ENCODE data around the gene PSMC1.

The PSMC1 gene

GRCh38 chr14:90266441-90267154 lies 10.2 kb downstream of the PSMC1 start:
- CTCF ChIA-PET, result interaction anchor here (0.9 to 1.1 kb wide), 3 partner anchors 10 to 15 kb away, joined by 3 to 4 read pairs (median 3); partner anchors contain the start of gene PSMC1
- Histone ChIP-seq H3K4me1 (ENCODE audit: control extremely low read depth in 1 of 4, control insufficient read depth in 4 of 4, insufficient read depth in 4 of 4, low read length in 3 of 4) (no peaks in the 10 kb centered on the region), H3K27me3 (replicated peaks in 2 of 5; ENCODE audit: control insufficient read depth in 4 of 5, insufficient read depth in 5 of 5, low read length in 4 of 5) (no peaks in the 10 kb centered on the region), H3K27ac (ENCODE audit: insufficient read depth in 1 of 2, low read depth in 1 of 2, low read length in 2 of 2, poor library complexity in 1 of 2, severe bottlenecking in 2 of 2) (no peak overlapping the region), H3K9me3 (ENCODE audit: control extremely low read depth in 1 of 5, control insufficient read depth in 4 of 5, insufficient read depth in 2 of 5, low read depth in 1 of 5, low read length in 4 of 5) (no peaks in the 10 kb centered on the region), H3K36me3 (ENCODE audit: control insufficient read depth in 4 of 4, insufficient read depth in 4 of 4, low read length in 3 of 4) (peaks cover 19 to 80% (median 63%) of the 10 kb centered on the region in 4 experiments), H3K4me3 (ENCODE audit: control insufficient read depth in 1 of 7, extremely low read depth in 1 of 7, insufficient read depth in 4 of 7, low read depth in 2 of 7, low read length in 6 of 7) (no peak overlapping the region)
- no peak for DNase-seq
- WGBS (ENCODE audit: insufficient coverage), result 97% methylated on average over 8 of the region's 9 CpGs
- POLR2A ChIA-PET, result no interaction called here

- no peaks in the 10 kb centered on the region for H3K4me1 ChIP-seq (ENCODE audit: control extremely low read depth in 1 of 4, control insufficient read depth in 4 of 4, insufficient read depth in 4 of 4, low read length in 3 of 4)
- 97% methylated on average over 4 of the region's 4 CpGs for WGBS (ENCODE audit: insufficient coverage)
- no peak for DNase-seq
Measured at GRCh38 chr14:90268420-90268819, 12.1 kb downstream of the PSMC1 start.

GRCh38 chr14:90272523-90272922 lies 16.2 kb downstream of the PSMC1 start:
- no peak for DNase-seq

More at GRCh38 chr14:90268420-90268819, 12.1 kb downstream of the PSMC1 start:
- Histone ChIP-seq H3K27me3 (replicated peaks in 2 of 5; ENCODE audit: control insufficient read depth in 4 of 5, insufficient read depth in 5 of 5, low read length in 4 of 5) (no peaks in the 10 kb centered on the region), H3K27ac (ENCODE audit: insufficient read depth in 1 of 2, low read depth in 1 of 2, low read length in 2 of 2, poor library complexity in 1 of 2, severe bottlenecking in 2 of 2) (no peak overlapping the region), H3K9me3 (ENCODE audit: control extremely low read depth in 1 of 5, control insufficient read depth in 4 of 5, insufficient read depth in 2 of 5, low read depth in 1 of 5, low read length in 4 of 5) (no peaks in the 10 kb centered on the region), H3K4me3 (ENCODE audit: control insufficient read depth in 1 of 7, extremely low read depth in 1 of 7, insufficient read depth in 4 of 7, low read depth in 2 of 7, low read length in 6 of 7) (no peak overlapping the region), H3K36me3 (ENCODE audit: control insufficient read depth in 4 of 4, insufficient read depth in 4 of 4, low read length in 3 of 4) (peaks cover 19 to 85% (median 68%) of the 10 kb centered on the region in 4 experiments)
- ChIA-PET CTCF (no interaction called here), POLR2A (interaction anchor here (0.7 kb wide), 1 partner anchor 10 kb away, joined by 3 read pairs; no protein-coding TSS in a partner anchor)

GRCh38 chr14:90273532-90273931 lies 17.2 kb downstream of the PSMC1 start:
- Histone ChIP-seq H3K4me1 (ENCODE audit: control extremely low read depth in 1 of 4, control insufficient read depth in 4 of 4, insufficient read depth in 4 of 4, low read length in 3 of 4) (no peaks in the 10 kb centered on the region), H3K4me3 (ENCODE audit: control insufficient read depth in 1 of 7, extremely low read depth in 1 of 7, insufficient read depth in 4 of 7, low read depth in 2 of 7, low read length in 6 of 7) (no peak overlapping the region), H3K36me3 (ENCODE audit: control insufficient read depth in 4 of 4, insufficient read depth in 4 of 4, low read length in 3 of 4) (peaks cover 16 to 80% (median 56%) of the 10 kb centered on the region in 4 experiments), H3K27ac (ENCODE audit: insufficient read depth in 1 of 2, low read depth in 1 of 2, low read length in 2 of 2, poor library complexity in 1 of 2, severe bottlenecking in 2 of 2) (no peak overlapping the region), H3K9me3 (ENCODE audit: control extremely low read depth in 1 of 5, control insufficient read depth in 4 of 5, insufficient read depth in 2 of 5, low read depth in 1 of 5, low read length in 4 of 5) (no peaks in the 10 kb centered on the region), H3K27me3 (replicated peaks in 2 of 5; ENCODE audit: control insufficient read depth in 4 of 5, insufficient read depth in 5 of 5, low read length in 4 of 5) (no peaks in the 10 kb centered on the region)
- ChIA-PET POLR2A (no interaction called here), CTCF (no interaction called here)
- WGBS (ENCODE audit: insufficient coverage), result 96% methylated on average over 3 of the region's 8 CpGs
- DNase-seq, result no peak

More at GRCh38 chr14:90272523-90272922, 16.2 kb downstream of the PSMC1 start:
- no peaks in the 10 kb centered on the region for H3K27me3 ChIP-seq (replicated peaks in 2 of 5; ENCODE audit: control insufficient read depth in 4 of 5, insufficient read depth in 5 of 5, low read length in 4 of 5)
- no peak overlapping the region for H3K27ac ChIP-seq (ENCODE audit: insufficient read depth in 1 of 2, low read depth in 1 of 2, low read length in 2 of 2, poor library complexity in 1 of 2, severe bottlenecking in 2 of 2)
- WGBS (ENCODE audit: insufficient coverage), result 93% methylated on average over 8 of the region's 10 CpGs
- H3K36me3 ChIP-seq (ENCODE audit: control insufficient read depth in 4 of 4, insufficient read depth in 4 of 4, low read length in 3 of 4), result peaks cover 13 to 80% (median 58%) of the 10 kb centered on the region in 4 experiments
- no peak overlapping the region for H3K4me3 ChIP-seq (ENCODE audit: control insufficient read depth in 1 of 7, extremely low read depth in 1 of 7, insufficient read depth in 4 of 7, low read depth in 2 of 7, low read length in 6 of 7)
- no peaks in the 10 kb centered on the region for H3K4me1 ChIP-seq (ENCODE audit: control extremely low read depth in 1 of 4, control insufficient read depth in 4 of 4, insufficient read depth in 4 of 4, low read length in 3 of 4)
- ChIA-PET POLR2A (no interaction called here), CTCF (no interaction called here)
- H3K9me3 ChIP-seq (ENCODE audit: control extremely low read depth in 1 of 5, control insufficient read depth in 4 of 5, insufficient read depth in 2 of 5, low read depth in 1 of 5, low read length in 4 of 5), result no peaks in the 10 kb centered on the region

- ChIA-PET POLR2A (no interaction called here), CTCF (interaction anchor here (0.5 kb wide), 1 partner anchor 951 kb away, joined by 3 read pairs; no protein-coding TSS in a partner anchor)
- DNase-seq, result no peak
- Histone ChIP-seq H3K4me3 (ENCODE audit: control insufficient read depth in 1 of 7, extremely low read depth in 1 of 7, insufficient read depth in 4 of 7, low read depth in 2 of 7, low read length in 6 of 7) (no peak overlapping the region), H3K36me3 (ENCODE audit: control insufficient read depth in 4 of 4, insufficient read depth in 4 of 4, low read length in 3 of 4) (peaks cover 16 to 80% (median 56%) of the 10 kb centered on the region in 4 experiments), H3K27me3 (replicated peaks in 2 of 5; ENCODE audit: control insufficient read depth in 4 of 5, insufficient read depth in 5 of 5, low read length in 4 of 5) (no peaks in the 10 kb centered on the region), H3K4me1 (ENCODE audit: control extremely low read depth in 1 of 4, control insufficient read depth in 4 of 4, insufficient read depth in 4 of 4, low read length in 3 of 4) (no peaks in the 10 kb centered on the region), H3K9me3 (ENCODE audit: control extremely low read depth in 1 of 5, control insufficient read depth in 4 of 5, insufficient read depth in 2 of 5, low read depth in 1 of 5, low read length in 4 of 5) (no peaks in the 10 kb centered on the region), H3K27ac (ENCODE audit: insufficient read depth in 1 of 2, low read depth in 1 of 2, low read length in 2 of 2, poor library complexity in 1 of 2, severe bottlenecking in 2 of 2) (no peak overlapping the region)
- 100% methylated on average over 6 of the region's 9 CpGs for WGBS (ENCODE audit: insufficient coverage)
Measured at GRCh38 chr14:90274019-90274418, 17.7 kb downstream of the PSMC1 start.

- Histone ChIP-seq H3K4me1 (ENCODE audit: control extremely low read depth in 1 of 4, control insufficient read depth in 4 of 4, insufficient read depth in 4 of 4, low read length in 3 of 4) (no peaks in the 10 kb centered on the region), H3K36me3 (ENCODE audit: control insufficient read depth in 4 of 4, insufficient read depth in 4 of 4, low read length in 3 of 4) (peaks cover 17 to 79% (median 55%) of the 10 kb centered on the region in 4 experiments), H3K27ac (ENCODE audit: insufficient read depth in 1 of 2, low read depth in 1 of 2, low read length in 2 of 2, poor library complexity in 1 of 2, severe bottlenecking in 2 of 2) (no peak overlapping the region), H3K9me3 (ENCODE audit: control extremely low read depth in 1 of 5, control insufficient read depth in 4 of 5, insufficient read depth in 2 of 5, low read depth in 1 of 5, low read length in 4 of 5) (no peaks in the 10 kb centered on the region), H3K27me3 (replicated peaks in 2 of 5; ENCODE audit: control insufficient read depth in 4 of 5, insufficient read depth in 5 of 5, low read length in 4 of 5) (no peaks in the 10 kb centered on the region), H3K4me3 (ENCODE audit: control insufficient read depth in 1 of 7, extremely low read depth in 1 of 7, insufficient read depth in 4 of 7, low read depth in 2 of 7, low read length in 6 of 7) (no peak overlapping the region)
- CTCF ChIA-PET, result no interaction called here
- POLR2A ChIA-PET, result no interaction called here
- 64% methylated on average over 6 of the region's 8 CpGs for WGBS (ENCODE audit: insufficient coverage)
- DNase-seq, result no peak
Measured at GRCh38 chr14:90274808-90275457, 18.6 kb downstream of the PSMC1 start.

GRCh38 chr14:90275458-90275814 lies 19.1 kb downstream of the PSMC1 start:
- Histone ChIP-seq H3K27ac (ENCODE audit: insufficient read depth in 1 of 2, low read depth in 1 of 2, low read length in 2 of 2, poor library complexity in 1 of 2, severe bottlenecking in 2 of 2) (no peak overlapping the region), H3K9me3 (ENCODE audit: control extremely low read depth in 1 of 5, control insufficient read depth in 4 of 5, insufficient read depth in 2 of 5, low read depth in 1 of 5, low read length in 4 of 5) (no peaks in the 10 kb centered on the region), H3K36me3 (ENCODE audit: control insufficient read depth in 4 of 4, insufficient read depth in 4 of 4, low read length in 3 of 4) (peaks cover 18 to 79% (median 54%) of the 10 kb centered on the region in 4 experiments), H3K4me1 (ENCODE audit: control extremely low read depth in 1 of 4, control insufficient read depth in 4 of 4, insufficient read depth in 4 of 4, low read length in 3 of 4) (no peaks in the 10 kb centered on the region), H3K27me3 (replicated peaks in 2 of 5; ENCODE audit: control insufficient read depth in 4 of 5, insufficient read depth in 5 of 5, low read length in 4 of 5) (no peaks in the 10 kb centered on the region), H3K4me3 (ENCODE audit: control insufficient read depth in 1 of 7, extremely low read depth in 1 of 7, insufficient read depth in 4 of 7, low read depth in 2 of 7, low read length in 6 of 7) (no peak overlapping the region)
- no peak for DNase-seq
- CTCF ChIA-PET, result no interaction called here
- 96% methylated on average over 5 of the region's 9 CpGs for WGBS (ENCODE audit: insufficient coverage)
- POLR2A ChIA-PET, result no interaction called here
